Upper lobe of right lung (tissue), 1 donor: ENCODE data around the gene NFIX. TPM values are rescaled to one million over a fixed set of nuclear protein-coding genes. Genes with fewer than 3 reads are reported as not detected.

Source experiments
- ATAC-seq: fragments of 200-7000 bp; cut with Tn5 transposase; one replicate; pipeline ENCODE4 v1.9.1; 2020; ENCODE audit warnings: mild to moderate bottlenecking, moderate library complexity
- DNase-seq: peaks from one replicate; pipeline ENCODE4 v3.0.0-alpha.2; 2020
- H3K27ac ChIP-seq: fragments of 200-600 bp; one replicate; pipeline ENCODE4 v1.8.0; 2022
- H3K27me3 ChIP-seq: fragments of 200-600 bp; one replicate; pipeline ENCODE4 v1.8.0; 2022; ENCODE audit warnings: mild to moderate bottlenecking
- H3K36me3 ChIP-seq: fragments of 200-600 bp; one replicate; pipeline ENCODE4 v1.8.0; 2022
- H3K4me1 ChIP-seq: fragments of 200-600 bp; one replicate; pipeline ENCODE4 v1.8.0; 2022
- H3K4me3 ChIP-seq: fragments of 200-600 bp; one replicate; pipeline ENCODE4 v1.8.0; 2022; ENCODE audit warnings: mild to moderate bottlenecking
- H3K9me3 ChIP-seq: fragments of 200-600 bp; one replicate; pipeline ENCODE4 v1.8.0; 2022
- intact Hi-C: fragments of 100-400 bp; cut with DNase I; formaldehyde crosslinking; loops from one replicate; pipeline ENCODE4 v1.11.0; 2022
- long read RNA-seq: library from polyadenylated mRNA; unstranded; transcript quantifications from one replicate; pipeline ENCODE4 v2.0.0, GENCODE V29; 2021
- total RNA-seq: library from RNA; stranded (reverse); fragmentation: NEBNext Ultra II Directional; extraction: Animal tissue kit (Norgen Biotek cat#: 25700); gene quantifications from one replicate; pipeline ENCODE4 v1.2.1, GENCODE V29; 2021
- TF ChIP-seq, protein P1 (sequence below): fragments of 200-600 bp; IDR thresholded peaks from one replicate; pipeline ENCODE4 v1.8.0; 2022; ENCODE audit warnings: antibody characterized with exemption
- donor health status: DM: no; HTN: yes; CAD: no; lungs with severe emphysema.

The NFIX gene
- 168 TPM for total RNA-seq
- long read RNA-seq, partial matches to known transcripts, result 3 of 23 reads
- long read RNA-seq, other reads (novel, unspliced or antisense), result 17 of 23 reads

DNA sequence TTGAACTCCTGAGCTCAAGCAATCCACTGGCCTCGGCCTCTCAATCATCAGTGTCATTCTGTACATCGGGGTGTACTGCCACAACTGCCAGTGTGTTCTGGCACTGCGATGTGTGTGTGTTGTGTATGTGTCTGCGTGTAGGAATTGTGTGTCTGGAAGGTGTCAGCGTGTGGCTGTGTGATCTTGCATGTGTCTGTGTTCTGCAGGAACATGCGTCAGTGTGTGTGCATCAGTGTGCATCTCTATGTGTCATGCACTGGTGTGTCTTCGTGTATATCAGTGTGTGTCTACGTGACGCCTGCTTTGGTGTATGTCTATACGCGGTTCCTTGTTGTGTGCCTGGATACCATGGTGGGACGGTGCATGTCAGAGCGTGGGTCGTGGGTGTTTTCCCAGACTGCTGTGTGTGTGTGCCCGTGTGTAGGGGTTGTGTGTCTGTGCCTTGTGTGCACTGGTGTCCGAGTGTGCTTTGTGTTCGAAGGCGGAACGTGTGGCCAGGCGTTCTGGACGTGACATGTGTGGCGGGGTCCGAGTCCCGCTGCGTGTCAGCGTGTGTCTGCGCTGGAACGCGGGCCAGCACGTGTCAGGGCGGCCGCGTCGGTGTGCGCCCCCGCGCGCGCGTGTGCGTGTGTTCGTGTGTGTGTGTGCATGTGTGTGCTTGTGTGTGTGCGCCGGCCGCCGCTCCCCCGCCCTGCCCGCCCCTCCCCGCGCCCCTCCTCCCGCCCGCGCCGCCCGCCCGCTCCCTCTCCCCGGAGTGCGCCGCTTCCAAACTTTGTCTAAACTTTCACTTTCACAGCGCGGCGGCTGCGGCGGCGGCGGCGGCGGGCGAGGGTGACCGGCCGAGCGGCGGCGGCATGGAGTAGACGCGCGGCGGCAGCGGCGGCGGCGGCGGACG, at the start of gene NFIX:
NFIX (plus strand) TSS at position 775 of the 895 bp plus-strand sequence. CDS start 363 bp downstream, outside the sequence.
- TF ChIP-seq, protein P1, sequence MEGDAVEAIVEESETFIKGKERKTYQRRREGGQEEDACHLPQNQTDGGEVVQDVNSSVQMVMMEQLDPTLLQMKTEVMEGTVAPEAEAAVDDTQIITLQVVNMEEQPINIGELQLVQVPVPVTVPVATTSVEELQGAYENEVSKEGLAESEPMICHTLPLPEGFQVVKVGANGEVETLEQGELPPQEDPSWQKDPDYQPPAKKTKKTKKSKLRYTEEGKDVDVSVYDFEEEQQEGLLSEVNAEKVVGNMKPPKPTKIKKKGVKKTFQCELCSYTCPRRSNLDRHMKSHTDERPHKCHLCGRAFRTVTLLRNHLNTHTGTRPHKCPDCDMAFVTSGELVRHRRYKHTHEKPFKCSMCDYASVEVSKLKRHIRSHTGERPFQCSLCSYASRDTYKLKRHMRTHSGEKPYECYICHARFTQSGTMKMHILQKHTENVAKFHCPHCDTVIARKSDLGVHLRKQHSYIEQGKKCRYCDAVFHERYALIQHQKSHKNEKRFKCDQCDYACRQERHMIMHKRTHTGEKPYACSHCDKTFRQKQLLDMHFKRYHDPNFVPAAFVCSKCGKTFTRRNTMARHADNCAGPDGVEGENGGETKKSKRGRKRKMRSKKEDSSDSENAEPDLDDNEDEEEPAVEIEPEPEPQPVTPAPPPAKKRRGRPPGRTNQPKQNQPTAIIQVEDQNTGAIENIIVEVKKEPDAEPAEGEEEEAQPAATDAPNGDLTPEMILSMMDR, result no peak
- intact Hi-C loops, result no loop called here
- no peaks in the 10 kb centered on the region for H3K9me3 ChIP-seq
- peaks cover 9% of the 10 kb centered on the region for H3K36me3 ChIP-seq
- ATAC-seq, result peak; percentile 58
- peaks cover 9% of the 10 kb centered on the region for H3K4me1 ChIP-seq
- H3K27ac ChIP-seq, result peak within 1 kb of the TSS; percentile 89
- H3K4me3 ChIP-seq, result peak within 1 kb of the TSS; percentile 71
- DNase-seq, result peak; percentile 87
- no peaks in the 10 kb centered on the region for H3K27me3 ChIP-seq

DNA sequence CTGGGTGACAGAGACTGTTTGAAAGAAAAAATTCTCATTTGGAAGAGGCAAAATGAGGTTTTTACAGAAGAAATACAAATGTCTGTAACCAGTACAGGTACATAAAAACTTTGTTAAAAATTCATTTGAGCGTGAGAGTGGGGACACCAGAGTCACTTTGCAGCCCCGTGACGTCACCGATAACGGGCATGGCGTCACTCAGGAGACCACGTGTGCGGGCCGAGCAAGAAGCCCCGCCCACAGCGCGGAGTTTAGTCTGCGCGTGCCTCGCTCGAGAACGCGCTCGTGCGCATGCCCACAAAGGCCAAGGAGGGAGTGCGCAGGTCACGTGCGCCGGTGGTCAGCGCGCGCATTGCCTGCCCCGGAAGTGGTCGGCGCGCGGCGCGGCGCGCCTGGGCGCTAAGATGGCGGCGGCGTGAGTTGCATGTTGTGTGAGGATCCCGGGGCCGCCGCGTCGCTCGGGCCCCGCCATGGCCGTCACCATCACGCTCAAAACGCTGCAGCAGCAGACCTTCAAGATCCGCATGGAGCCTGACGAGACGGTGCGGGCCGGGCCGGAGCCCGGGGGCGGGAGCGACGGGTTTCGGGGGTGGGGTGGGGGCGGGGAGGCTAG, 49.7 kb upstream of the NFIX start, which contains the start of gene RAD23A:
RAD23A (plus strand) TSS at position 384 of the 613 bp plus-strand sequence; CDS start at position 471, 87 bp downstream.
- H3K27ac ChIP-seq, result peak within 1 kb of the TSS; percentile 92
- H3K27me3 ChIP-seq, result no peaks in the 10 kb centered on the region
- ATAC-seq (peak; percentile 93), DNase-seq (peak; percentile 99)
- H3K36me3 ChIP-seq, result peaks cover 75% of the 10 kb centered on the region
- TF ChIP-seq, protein P1, result no peak
- H3K9me3 ChIP-seq, result no peaks in the 10 kb centered on the region
- H3K4me3 ChIP-seq, result peak within 1 kb of the TSS; percentile 86
- H3K4me1 ChIP-seq, result peaks cover 37% of the 10 kb centered on the region
- intact Hi-C loops, result no loop called here

DNA sequence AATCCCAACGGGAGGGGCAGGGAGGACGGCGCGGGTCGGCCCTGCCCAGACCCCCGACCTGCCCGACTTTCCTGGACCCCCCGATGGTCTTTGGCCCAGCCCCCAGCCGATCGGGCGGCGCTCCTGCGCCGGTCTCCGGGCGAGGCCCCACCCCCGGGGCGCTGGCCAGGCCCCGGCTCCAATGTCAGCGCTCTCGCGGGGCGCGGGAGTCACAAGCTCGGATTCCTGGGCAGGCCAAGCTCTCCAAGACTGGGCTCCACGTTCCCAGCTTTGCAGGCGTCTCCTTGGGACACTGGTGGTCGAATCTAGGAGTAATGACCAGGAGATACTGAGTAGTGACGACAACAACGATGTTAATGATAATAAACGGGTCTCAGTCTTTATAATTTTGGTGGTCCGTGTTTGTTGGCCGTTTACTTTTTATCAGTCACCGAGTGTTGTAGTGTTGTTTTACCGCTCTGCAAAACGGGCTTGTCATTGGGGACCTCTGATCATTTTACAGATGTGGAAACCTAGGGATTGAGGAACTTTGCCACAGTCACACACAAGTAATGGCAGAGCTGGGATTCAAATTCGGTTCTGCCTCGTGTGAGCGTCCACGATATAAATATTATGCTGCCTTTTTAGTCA, 49.1 kb upstream of the NFIX start:
- ATAC-seq (peak; percentile 83), DNase-seq (peak; percentile 89)
- no peaks in the 10 kb centered on the region for H3K27me3 ChIP-seq
- TF ChIP-seq, protein P1, result no peak
- H3K4me3 ChIP-seq, result peak overlapping the region; percentile 86
- intact Hi-C loops, result no loop called here
- H3K9me3 ChIP-seq, result no peaks in the 10 kb centered on the region
- H3K36me3 ChIP-seq, result peaks cover 75% of the 10 kb centered on the region
- H3K4me1 ChIP-seq, result peaks cover 31% of the 10 kb centered on the region
- H3K27ac ChIP-seq, result peak overlapping the region; percentile 92

DNA sequence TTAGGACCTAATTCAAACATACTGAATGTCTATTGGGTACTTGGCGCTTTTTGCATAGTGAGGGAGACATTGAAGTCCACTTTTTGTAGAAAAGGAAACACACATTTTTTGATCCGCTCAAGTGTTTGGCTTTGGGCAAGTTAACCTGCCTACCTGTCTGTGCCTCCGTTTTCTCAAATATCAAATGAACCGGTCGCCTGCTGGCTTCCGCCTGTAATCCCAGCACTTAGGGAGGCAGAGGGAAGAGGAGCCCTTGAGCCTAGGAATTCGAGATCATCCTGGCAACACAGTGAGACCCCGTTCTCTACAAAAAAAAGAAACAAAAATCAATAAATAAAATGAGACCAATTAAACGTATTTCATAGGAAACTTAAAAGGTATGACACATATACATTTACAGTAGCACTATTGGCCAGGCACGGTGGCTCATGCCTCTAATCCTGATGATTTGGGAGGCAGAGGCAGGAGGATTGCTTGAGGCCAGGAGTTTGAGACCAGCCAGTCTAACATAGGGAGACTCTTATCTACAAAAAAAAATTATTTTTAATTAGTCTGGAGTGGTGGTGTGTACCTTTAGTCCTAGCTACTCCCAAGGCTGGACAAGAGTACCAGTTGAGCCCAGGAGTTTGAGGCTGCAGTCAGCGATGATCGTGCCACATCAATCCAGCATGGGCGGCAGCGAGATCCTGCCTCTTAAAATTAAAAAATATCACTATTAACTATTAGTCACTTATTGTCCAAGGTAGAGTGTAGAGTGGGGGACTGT, 48.4 kb upstream of the NFIX start:
- peaks cover 24% of the 10 kb centered on the region for H3K4me1 ChIP-seq
- H3K27ac ChIP-seq, result peak overlapping the region; percentile 92
- H3K36me3 ChIP-seq, result peaks cover 75% of the 10 kb centered on the region
- no peaks in the 10 kb centered on the region for H3K9me3 ChIP-seq
- intact Hi-C loops, result no loop called here
- DNase-seq, result no peak
- H3K27me3 ChIP-seq, result no peaks in the 10 kb centered on the region
- H3K4me3 ChIP-seq, result peak overlapping the region; percentile 86
- ATAC-seq, result no peak
- TF ChIP-seq, protein P1, result no peak
